K562 (cell line): Measurements from ENCODE around the gene CRABP2. TPM values are rescaled to one million over a fixed set of nuclear protein-coding genes. Genes with fewer than 3 reads are reported as not detected.
A peak's percentile ranks its signal among the peaks of the same experiment; 100 is the strongest.

Experiments used
- CSDE1 ChIP-seq, 2 experiments: fragments of 450-650 bp; IDR thresholded peaks; 2 replicates each; pipeline ENCODE4 v1.6.1; 2016; ENCODE audit warnings: mild to moderate bottlenecking in 1 of 2
- CTCF ChIP-seq, 3 experiments: IDR thresholded peaks in 2 of 3; conservative IDR thresholded peaks in 1 of 3; 2 replicates each; pipeline ENCODE4 v1.5.1; 2011 to 2012; ENCODE audit warnings: low read length in 3 of 3, mild to moderate bottlenecking in 3 of 3, control low read depth in 2 of 3, improper control_type of control experiment in 1 of 3, inconsistent platforms in 1 of 3, low read depth in 1 of 3, mixed read lengths in 1 of 3, moderate library complexity in 1 of 3; ENCODE audit not compliant: insufficient read depth in 2 of 3
- ETS1 ChIP-seq: conservative IDR thresholded peaks from 2 replicates; pipeline ENCODE4 v1.6.1; 2011; ENCODE audit warnings: low read depth, mild to moderate bottlenecking, low read length; ENCODE audit not compliant: control insufficient read depth
- IFI16 ChIP-seq: fragments of 250-450 bp; sonication (Bioruptor Pico); IDR thresholded peaks from 2 replicates; pipeline ENCODE4 v2.1.2; 2022; ENCODE audit warnings: mild to moderate bottlenecking, inconsistent platforms
- MEIS2 ChIP-seq: fragments of 450-650 bp; IDR thresholded peaks from 2 replicates; pipeline ENCODE4 v1.6.1; 2014; ENCODE audit warnings: mild to moderate bottlenecking; ENCODE audit not compliant: partially characterized antibody
- ZBTB43 ChIP-seq: sonication (generic); formaldehyde crosslinking; IDR thresholded peaks from 2 replicates; pipeline ENCODE4 v1.8.0; 2023; ENCODE audit warnings: mild to moderate bottlenecking, missing genetic modification reagents
- polyA plus RNA-seq, 8 experiments: library from polyadenylated mRNA; depleted of rRNA in 4 of 8; stranded (reverse) in 5 of 8; unstranded in 3 of 8; fragments of >200 nt; fragmentation: Nextera tagmentation in 2 of 8; fragmentation: Illumina TruSeq in 1 of 8; extraction: Ambion mirVana in 2 of 8; extraction: Trizol in 1 of 8; gene quantifications; 2 replicates each; pipeline versions ENCODE4 v1.2.1 to v1.2.3, GENCODE V29; 2011 to 2014; ENCODE audit warnings: inconsistent platforms in 1 of 8, missing spikeins in 1 of 8
- total RNA-seq, 7 experiments: library from RNA; depleted of rRNA in 6 of 7; stranded (reverse); fragments of >200 nt in 6 of 7; fragmentation: Illumina TruSeq in 2 of 7; extraction: Trizol in 2 of 7; gene quantifications; 2 replicates each; pipeline versions ENCODE4 v1.2.1 to v1.2.3, GENCODE V29; 2011 to 2021; ENCODE audit warnings: low replicate concordance in 1 of 7
- TF ChIP-seq, protein P1 (sequence below), 2 experiments: fragments of 450-650 bp; IDR thresholded peaks; 2 replicates each; pipeline ENCODE4 v1.6.1; 2016; ENCODE audit warnings: mild to moderate bottlenecking in 2 of 2, borderline replicate concordance in 1 of 2, low read depth in 1 of 2, moderate library complexity in 1 of 2

Gene CRABP2
- total and polyA plus RNA-seq, 9 of the 15 experiments (the other 6 are each of a cell fraction or from before 2014, with no cell fraction given), result 0.30 to 2.5 (median 0.82) TPM

DNA sequence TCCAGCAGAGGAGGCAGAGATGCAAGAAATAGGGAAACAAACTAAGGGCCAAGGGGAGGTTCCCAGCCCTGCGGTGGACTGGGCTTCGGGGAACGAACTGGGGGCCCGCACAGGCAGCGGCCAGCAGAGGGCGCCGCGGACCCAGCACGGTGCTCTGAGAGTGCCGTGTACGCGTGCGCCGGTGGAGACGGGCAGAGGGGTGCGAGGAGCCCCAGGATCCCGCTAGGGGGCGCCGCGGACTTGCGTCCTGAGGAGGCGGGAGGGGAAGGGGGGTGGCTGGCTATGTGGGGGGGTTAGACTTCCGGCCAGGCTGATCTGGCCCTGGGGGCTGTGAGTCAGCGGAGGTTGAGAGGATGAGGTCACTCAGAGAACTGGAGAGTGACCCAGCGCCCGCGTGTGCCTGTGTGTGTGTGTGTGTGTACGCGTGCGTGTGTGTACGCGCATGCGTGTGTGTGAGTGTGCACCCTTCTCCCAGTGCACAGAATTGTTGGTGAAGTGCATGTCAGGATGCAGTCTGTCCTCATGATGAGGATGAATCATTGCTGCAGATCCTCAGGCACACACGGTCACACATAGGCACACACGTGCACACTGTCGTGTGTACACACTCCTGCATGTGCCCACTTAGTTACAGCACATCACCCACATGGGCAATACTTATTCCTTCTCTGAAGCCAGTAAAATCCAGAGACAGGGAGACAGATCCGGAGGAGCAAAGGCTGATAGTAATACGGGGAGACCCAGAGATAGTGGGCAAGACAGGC, 45.2 kb downstream of the CRABP2 start (continued):
- peak; percentile 98 to 99 (median 99) for TF ChIP-seq CTCF (IDR thresholded peaks at IDR 0.05 in 2 of 3, conservative IDR thresholded peaks at IDR 0.05 in 1 of 3; ENCODE audit: insufficient read depth in 2 of 3, low read depth in 1 of 3, low read length in 3 of 3)
- TF ChIP-seq IFI16 (CRISPR knock-in tag), result no peak
- 0 out of 4 replicates have a peak, but pooled peaks of 1 of the 2 experiments have one; percentile 57 for TF ChIP-seq CSDE1 (IDR thresholded peaks at IDR 0.05)
- TF ChIP-seq ETS1, result peak; percentile 39
- TF ChIP-seq, protein P1, sequence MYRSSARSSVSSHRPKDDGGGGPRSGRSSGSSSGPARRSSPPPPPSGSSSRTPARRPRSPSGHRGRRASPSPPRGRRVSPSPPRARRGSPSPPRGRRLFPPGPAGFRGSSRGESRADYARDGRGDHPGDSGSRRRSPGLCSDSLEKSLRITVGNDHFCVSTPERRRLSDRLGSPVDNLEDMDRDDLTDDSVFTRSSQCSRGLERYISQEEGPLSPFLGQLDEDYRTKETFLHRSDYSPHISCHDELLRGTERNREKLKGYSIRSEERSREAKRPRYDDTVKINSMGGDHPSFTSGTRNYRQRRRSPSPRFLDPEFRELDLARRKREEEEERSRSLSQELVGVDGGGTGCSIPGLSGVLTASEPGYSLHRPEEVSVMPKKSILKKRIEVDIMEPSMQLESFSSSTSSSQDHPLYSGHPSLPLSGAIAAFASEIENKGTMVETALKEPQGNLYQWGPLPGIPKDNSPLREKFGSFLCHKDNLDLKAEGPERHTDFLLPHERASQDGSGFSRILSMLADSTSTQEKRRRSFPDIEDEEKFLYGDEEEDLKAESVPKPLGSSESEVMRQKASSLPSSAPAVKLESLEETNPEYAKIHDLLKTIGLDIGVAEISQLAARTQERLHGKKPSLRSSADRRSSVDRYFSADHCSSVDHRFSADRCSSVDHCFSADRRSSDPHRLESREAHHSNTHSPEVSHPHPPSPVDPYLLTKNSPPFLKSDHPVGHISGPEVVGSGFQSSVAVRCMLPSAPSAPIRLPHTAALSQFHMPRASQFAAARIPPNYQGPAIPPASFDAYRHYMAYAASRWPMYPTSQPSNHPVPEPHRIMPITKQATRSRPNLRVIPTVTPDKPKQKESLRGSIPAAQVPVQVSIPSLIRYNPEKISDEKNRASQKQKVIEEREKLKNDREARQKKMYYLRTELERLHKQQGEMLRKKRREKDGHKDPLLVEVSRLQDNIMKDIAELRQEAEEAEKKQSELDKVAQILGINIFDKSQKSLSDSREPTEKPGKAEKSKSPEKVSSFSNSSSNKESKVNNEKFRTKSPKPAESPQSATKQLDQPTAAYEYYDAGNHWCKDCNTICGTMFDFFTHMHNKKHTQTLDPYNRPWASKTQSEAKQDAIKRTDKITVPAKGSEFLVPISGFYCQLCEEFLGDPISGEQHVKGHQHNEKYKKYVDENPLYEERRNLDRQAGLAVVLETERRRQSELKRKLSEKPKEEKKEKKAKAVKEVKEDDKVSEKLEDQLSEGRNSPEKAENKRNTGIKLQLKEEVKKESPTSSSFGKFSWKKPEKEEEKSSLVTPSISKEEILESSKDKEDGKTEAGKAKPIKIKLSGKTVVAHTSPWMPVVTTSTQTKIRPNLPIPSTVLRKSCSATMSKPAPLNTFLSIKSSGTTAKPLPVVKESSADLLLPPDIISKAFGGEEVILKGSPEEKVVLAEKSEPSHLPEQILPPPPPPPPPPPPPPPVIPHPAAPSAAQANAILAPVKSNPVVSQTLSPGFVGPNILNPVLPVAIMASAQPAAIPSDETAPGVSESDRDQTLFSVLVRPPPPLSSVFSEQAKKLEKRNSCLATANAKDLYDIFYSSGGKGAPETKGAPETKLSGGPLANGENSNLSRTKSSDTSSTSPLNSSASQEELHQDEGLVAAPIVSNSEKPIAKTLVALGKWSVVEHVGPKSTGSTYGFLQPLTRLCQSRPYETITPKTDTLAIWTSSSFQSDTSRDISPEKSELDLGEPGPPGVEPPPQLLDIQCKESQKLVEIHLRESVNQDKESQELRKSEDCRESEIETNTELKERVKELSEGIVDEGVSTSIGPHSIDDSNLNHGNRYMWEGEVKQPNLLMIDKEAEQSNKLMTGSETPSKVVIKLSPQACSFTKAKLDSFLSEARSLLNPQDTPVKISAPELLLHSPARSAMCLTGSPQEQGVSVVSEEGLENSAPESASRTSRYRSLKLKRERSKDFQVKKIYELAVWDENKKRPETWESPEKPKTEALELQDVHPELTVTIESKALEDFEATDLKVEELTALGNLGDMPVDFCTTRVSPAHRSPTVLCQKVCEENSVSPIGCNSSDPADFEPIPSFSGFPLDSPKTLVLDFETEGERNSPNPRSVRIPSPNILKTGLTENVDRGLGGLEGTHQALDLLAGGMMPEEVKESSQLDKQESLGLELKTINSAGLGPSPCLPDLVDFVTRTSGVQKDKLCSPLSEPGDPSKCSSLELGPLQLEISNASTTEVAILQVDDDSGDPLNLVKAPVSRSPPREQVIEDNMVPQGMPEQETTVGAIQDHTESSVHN (IDR thresholded peaks at IDR 0.05; ENCODE audit: borderline replicate concordance in 1 of 2, low read depth in 1 of 2), result peak in 1 of 2 experiments; percentile 91; a peak in 2 of 4 replicates
- peak; percentile 99 for TF ChIP-seq ZBTB43 (CRISPR knock-in tag)
- TF ChIP-seq MEIS2, result peak; percentile 62
